ENCODE results near the gene NDUFV1. TPM values are rescaled to one million over a fixed set of nuclear protein-coding genes. Genes with fewer than 3 reads are reported as not detected.
"Not testable (repeated sequence)": the region's sequence is repeated elsewhere in the genome, so short reads cannot be mapped to it uniquely, and the experiment has no call there.

Gene NDUFV1
- polyA plus RNA-seq, 2 of the 4 experiments (the other 2 are of a cell fraction), result 95.1 to 163 TPM

DNA sequence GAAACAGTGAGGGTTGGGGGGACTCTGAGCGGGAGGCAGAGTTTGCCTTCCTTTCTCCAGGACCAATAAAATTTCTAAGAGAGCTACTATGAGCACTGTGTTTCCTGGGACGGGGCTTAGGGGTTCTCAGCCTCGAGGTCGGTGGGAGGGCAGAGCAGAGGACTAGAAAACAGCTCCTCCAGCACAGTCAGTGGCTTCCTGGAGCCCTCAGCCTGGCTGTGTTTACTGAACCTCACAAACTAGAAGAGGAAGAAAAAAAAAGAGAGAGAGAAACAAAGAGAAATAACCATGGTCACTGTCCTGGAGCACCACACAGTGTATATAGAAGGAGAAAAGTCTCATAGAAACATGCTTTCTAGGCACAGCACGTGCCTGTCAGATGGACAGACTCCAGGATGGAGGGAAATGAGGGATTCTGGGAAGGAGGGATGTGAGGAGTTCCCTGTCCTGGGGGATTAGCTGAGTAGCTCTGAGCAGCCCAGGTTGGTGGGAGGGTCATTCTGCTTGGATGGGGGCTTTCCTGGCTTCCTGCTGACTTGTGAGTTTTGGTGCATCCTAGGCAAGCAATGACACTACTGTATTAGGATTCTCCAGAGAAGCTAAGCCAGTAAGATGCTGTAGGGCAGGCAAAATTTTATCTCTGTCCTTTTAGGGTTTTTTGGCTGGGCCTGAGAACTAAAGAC is 20.0 kb upstream of the NDUFV1 start:
- peaks cover 28% of the 10 kb centered on the region for H3K4me1 ChIP-seq
- H3K4me3 ChIP-seq, result no peak overlapping the region
- FAIRE-seq, result no peak
- H3K9me3 ChIP-seq, result no peaks in the 10 kb centered on the region
- DNase-seq (ENCODE audit: low read depth in 1 of 2, low spot score in 1 of 2), result no peak
- H3K4me2 ChIP-seq, result peak overlapping the region; percentile 98; the same call in 1 of the 3 replicates
- H3K27ac ChIP-seq, result no peak overlapping the region
- WGBS (ENCODE audit: missing lambda C conversion rate), result 95% methylated on average over 4 of the region's 5 CpGs
- ChIA-PET POLR2A (no interaction called here), CTCF (interaction anchor here (0.8 to 5.7 kb wide), 5 partner anchors 8 to 43 kb away, joined by 3 to 65 read pairs (median 3); partner anchors contain the start of gene NUDT8)
- ATAC-seq, result no peak
- TF ChIP-seq, protein P1, sequence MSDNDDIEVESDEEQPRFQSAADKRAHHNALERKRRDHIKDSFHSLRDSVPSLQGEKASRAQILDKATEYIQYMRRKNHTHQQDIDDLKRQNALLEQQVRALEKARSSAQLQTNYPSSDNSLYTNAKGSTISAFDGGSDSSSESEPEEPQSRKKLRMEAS (IDR thresholded peaks at IDR 0.05), result no peak
- TF ChIP-seq GATA3 (IDR thresholded peaks at IDR 0.05; ENCODE audit: borderline replicate concordance) (no peak), NFE2L2 (conservative IDR thresholded peaks at IDR 0.05; ENCODE audit: low read length) (no peak), FOSL2 (IDR thresholded peaks at IDR 0.05) (no peak), FOSL2 (CRISPR knock-in tag; IDR thresholded peaks at IDR 0.05) (no peak), SMC3 (IDR thresholded peaks at IDR 0.05) (no peak), MYC (IDR thresholded peaks at IDR 0.05; ENCODE audit: borderline replicate concordance, low read length) (no peak), JUN (IDR thresholded peaks at IDR 0.05) (no peak), RAD21 (conservative IDR thresholded peaks at IDR 0.05 in 1 of 2, IDR thresholded peaks at IDR 0.05 in 1 of 2) (no peak), RCOR1 (IDR thresholded peaks at IDR 0.05; ENCODE audit: low read depth, low read length) (no peak), CHD2 (IDR thresholded peaks at IDR 0.05; ENCODE audit: low read length, partially characterized antibody) (no peak), KDM5A (IDR thresholded peaks at IDR 0.05) (no peak), JUNB (IDR thresholded peaks at IDR 0.05) (no peak), FOSB (CRISPR knock-in tag; IDR thresholded peaks at IDR 0.05) (no peak), ZSCAN20 (CRISPR knock-in tag; IDR thresholded peaks at IDR 0.05) (no peak), POLR2AphosphoS2 (conservative IDR thresholded peaks at IDR 0.05; ENCODE audit: low read length) (no peak; the same call in 1 of the 2 replicates), TFCP2L1 (CRISPR knock-in tag; IDR thresholded peaks at IDR 0.05) (no peak; the same call in 1 of the 2 replicates), RNF2 (IDR thresholded peaks at IDR 0.05; ENCODE audit: borderline replicate concordance, low read depth) (no peak), HOXB5 (CRISPR knock-in tag; IDR thresholded peaks at IDR 0.05) (no peak)
- TF ChIP-seq, protein P2, sequence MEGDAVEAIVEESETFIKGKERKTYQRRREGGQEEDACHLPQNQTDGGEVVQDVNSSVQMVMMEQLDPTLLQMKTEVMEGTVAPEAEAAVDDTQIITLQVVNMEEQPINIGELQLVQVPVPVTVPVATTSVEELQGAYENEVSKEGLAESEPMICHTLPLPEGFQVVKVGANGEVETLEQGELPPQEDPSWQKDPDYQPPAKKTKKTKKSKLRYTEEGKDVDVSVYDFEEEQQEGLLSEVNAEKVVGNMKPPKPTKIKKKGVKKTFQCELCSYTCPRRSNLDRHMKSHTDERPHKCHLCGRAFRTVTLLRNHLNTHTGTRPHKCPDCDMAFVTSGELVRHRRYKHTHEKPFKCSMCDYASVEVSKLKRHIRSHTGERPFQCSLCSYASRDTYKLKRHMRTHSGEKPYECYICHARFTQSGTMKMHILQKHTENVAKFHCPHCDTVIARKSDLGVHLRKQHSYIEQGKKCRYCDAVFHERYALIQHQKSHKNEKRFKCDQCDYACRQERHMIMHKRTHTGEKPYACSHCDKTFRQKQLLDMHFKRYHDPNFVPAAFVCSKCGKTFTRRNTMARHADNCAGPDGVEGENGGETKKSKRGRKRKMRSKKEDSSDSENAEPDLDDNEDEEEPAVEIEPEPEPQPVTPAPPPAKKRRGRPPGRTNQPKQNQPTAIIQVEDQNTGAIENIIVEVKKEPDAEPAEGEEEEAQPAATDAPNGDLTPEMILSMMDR (IDR thresholded peaks at IDR 0.05), result no peak
- TF ChIP-seq, protein P3, sequence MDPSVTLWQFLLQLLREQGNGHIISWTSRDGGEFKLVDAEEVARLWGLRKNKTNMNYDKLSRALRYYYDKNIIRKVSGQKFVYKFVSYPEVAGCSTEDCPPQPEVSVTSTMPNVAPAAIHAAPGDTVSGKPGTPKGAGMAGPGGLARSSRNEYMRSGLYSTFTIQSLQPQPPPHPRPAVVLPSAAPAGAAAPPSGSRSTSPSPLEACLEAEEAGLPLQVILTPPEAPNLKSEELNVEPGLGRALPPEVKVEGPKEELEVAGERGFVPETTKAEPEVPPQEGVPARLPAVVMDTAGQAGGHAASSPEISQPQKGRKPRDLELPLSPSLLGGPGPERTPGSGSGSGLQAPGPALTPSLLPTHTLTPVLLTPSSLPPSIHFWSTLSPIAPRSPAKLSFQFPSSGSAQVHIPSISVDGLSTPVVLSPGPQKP (IDR thresholded peaks at IDR 0.05; ENCODE audit: low read depth, low read length), result no peak

DNA sequence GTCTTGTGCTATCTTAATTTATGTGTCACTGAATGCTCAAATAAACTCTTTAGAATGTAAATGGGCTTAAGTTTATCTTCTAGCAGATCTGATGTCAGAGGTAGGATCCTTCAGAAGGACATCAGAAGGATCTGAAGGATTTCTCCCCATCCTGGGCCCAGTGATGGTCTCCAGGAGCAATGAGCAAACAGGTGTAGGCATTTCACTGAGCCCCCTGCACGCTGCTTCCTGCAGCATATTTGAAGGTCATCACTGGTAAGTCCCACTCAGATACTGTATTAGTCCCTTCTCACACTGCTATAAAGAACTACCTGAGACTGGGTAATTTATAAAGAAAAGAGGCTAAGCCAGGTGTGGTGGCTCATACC is 18.6 kb upstream of the NDUFV1 start:
- H3K9me3 ChIP-seq, result no peaks in the 10 kb centered on the region
- DNase-seq (ENCODE audit: low read depth in 1 of 2, low spot score in 1 of 2) (no peak), ATAC-seq (no peak), FAIRE-seq (no peak)
- H3K4me2 ChIP-seq, result no peak overlapping the region
- CTCF ChIA-PET, result no interaction called here
- no peak overlapping the region for H3K27ac ChIP-seq
- TF ChIP-seq FOSL2 (IDR thresholded peaks at IDR 0.05) (no peak), FOSL2 (CRISPR knock-in tag; IDR thresholded peaks at IDR 0.05) (no peak), CHD2 (IDR thresholded peaks at IDR 0.05; ENCODE audit: low read length, partially characterized antibody) (no peak)
- WGBS (ENCODE audit: missing lambda C conversion rate), result 89% methylated on average over 1 of the region's 1 CpG
- peaks cover 15% of the 10 kb centered on the region for H3K4me1 ChIP-seq
- POLR2A ChIA-PET, result no interaction called here
- H3K4me3 ChIP-seq, result no peak overlapping the region

DNA sequence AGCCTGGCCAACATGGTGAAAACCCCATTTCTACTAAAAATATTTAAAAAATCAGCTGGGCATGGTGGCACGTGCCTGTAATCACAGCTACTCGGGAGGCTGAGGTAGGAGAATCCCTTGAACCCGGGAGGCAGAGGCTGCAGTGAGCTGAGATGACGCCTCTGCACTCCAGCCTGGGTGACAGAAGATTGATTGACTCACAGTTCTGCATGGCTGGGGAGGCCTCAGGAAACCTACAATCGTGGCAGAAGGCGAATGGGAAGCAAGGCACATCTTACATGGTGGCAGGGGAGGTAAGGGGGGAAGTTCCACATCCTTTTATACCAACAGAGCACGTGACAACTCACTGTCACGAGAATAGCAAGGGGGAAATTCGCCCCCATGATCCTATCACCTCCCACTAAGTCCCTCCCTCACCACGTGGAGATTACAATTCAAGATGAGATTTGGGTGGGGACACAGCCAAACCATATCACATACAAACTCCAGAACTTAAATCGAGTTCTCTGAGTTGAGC is 17.8 kb upstream of the NDUFV1 start:
- ATAC-seq; H3K4me2 ChIP-seq; H3K9me3 ChIP-seq; H3K4me3 ChIP-seq; FAIRE-seq; CTCF ChIA-PET; POLR2A ChIA-PET; DNase-seq (ENCODE audit: low read depth in 1 of 2, low spot score in 1 of 2); H3K27ac ChIP-seq: not testable (repeated sequence)
- 86% methylated on average over 11 of the region's 11 CpGs for WGBS (ENCODE audit: missing lambda C conversion rate)
- H3K4me1 ChIP-seq, result peaks cover 15% of the 10 kb centered on the region
